ENCODE results near the gene PRKCB.

- TF ChIP-seq CTCF (IDR thresholded peaks at IDR 0.05 in 4 of 5, conservative IDR thresholded peaks at IDR 0.05 in 1 of 5) (no peak), POLR2A (IDR thresholded peaks at IDR 0.05) (no peak)
Observed at GRCh38 chr16:23837553-23838308, 1.9 kb downstream of the PRKCB start.

Data from gastrocnemius medialis (tissue), 4 donors.